Measurements from ENCODE around the gene PCSK9. TPM values are rescaled to one million over a fixed set of nuclear protein-coding genes. Genes with fewer than 3 reads are reported as not detected.
A peak's percentile ranks its signal among the peaks of the same experiment; 100 is the strongest.

Gene PCSK9
- total and polyA plus RNA-seq, 2 of the 13 experiments (the other 11 are each of a cell fraction or from before 2014, with no cell fraction given): 33.3 to 80.5 TPM

DNA sequence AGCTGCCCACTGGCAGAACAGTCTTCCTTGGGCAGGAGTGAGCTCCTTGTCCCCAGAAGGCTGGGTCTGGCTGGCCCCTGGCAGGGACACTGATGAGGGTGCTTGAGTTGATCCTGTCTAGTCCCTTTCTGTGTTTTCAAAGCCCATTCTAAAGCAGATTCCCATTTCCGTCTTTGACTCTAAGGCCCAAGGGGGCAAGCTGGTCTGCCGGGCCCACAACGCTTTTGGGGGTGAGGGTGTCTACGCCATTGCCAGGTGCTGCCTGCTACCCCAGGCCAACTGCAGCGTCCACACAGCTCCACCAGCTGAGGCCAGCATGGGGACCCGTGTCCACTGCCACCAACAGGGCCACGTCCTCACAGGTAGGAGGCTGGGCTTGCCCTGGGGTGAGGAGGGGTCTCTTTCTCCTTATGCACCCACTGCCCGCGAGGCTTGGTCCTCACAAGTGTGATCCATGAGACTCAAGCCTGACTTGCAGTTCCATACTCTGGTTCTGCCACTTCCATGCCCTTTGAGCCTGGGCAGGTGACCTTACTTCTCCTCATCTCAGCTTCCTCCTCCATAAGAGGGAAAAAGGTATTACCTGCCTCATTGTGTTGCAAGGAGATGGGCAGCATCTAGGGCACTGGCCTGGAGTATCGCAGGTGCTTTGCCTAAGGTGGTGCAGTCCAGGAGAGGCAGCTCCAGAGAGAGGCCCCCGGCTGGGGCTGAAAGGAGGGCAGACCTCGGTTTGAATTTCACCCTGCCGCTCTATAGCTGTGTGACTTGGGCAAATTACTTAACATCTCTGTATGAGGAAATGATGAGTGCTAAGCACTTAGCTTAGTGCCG, 20.2 kb downstream of the PCSK9 start (continued):
- TF ChIP-seq GPN1 (CRISPR knock-in tag; IDR thresholded peaks at IDR 0.05; ENCODE audit: borderline replicate concordance) (no peak), FIP1L1 (IDR thresholded peaks at IDR 0.05; ENCODE audit: borderline replicate concordance, insufficient read depth, low read depth, low read length) (no peak), ATF1 (CRISPR knock-in tag; IDR thresholded peaks at IDR 0.05) (no peak), DNMT1 (CRISPR knock-in tag; IDR thresholded peaks at IDR 0.05) (no peak)
- TF ChIP-seq, protein P1, sequence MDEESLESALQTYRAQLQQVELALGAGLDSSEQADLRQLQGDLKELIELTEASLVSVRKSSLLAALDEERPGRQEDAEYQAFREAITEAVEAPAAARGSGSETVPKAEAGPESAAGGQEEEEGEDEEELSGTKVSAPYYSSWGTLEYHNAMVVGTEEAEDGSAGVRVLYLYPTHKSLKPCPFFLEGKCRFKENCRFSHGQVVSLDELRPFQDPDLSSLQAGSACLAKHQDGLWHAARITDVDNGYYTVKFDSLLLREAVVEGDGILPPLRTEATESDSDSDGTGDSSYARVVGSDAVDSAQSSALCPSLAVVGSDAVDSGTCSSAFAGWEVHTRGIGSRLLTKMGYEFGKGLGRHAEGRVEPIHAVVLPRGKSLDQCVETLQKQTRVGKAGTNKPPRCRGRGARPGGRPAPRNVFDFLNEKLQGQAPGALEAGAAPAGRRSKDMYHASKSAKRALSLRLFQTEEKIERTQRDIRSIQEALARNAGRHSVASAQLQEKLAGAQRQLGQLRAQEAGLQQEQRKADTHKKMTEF (CRISPR knock-in tag; IDR thresholded peaks at IDR 0.05): no peak

DNA sequence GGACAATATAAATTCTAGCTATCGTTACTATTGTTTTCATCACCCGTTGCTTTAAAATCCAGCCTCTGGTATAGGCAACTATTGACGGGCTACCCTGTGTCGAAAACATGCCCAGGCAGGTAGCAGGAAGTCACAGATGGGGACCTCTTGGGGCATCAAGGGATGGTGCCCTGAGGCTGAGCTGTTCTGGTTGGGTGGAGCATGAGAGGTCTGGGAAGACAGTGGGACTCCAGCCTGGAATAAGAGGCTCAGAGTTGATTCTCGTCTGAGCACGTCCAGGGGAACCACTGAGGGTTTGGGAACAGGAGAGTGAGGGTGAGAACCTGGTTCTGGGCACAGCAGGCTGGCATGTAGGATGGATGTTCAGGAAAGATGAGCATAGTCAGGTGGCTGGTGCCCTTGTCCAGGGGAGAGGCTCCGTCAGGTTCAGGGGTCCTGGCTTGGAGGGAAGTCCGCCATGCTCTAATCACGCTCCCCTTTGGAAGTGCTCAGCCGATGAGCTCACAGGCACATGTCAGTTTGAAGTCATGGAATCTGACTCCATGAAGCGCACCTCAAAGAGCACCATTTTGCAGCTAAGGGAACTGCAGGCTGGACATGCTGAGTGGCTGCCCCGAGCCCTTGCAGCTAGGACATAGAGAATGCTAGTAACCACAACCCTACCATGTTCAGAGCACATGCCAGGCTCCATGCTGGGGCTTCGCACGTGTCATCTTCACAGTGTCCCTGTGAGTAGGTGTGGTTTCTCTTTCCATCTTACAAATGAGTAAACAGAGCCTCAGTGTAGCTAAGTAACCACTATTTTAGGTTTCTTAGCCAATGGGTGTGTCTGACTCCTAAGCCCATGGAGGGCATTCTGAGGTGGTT, 21.0 kb downstream of the PCSK9 start:
- Histone ChIP-seq H3K4me3 (replicated peaks in 1 of 3; ENCODE audit: insufficient read depth in 1 of 3, low read depth in 2 of 3, low read length in 3 of 3) (no peak overlapping the region), H3K36me3 (replicated peaks in 1 of 2; ENCODE audit: control insufficient read depth in 1 of 2, insufficient read depth in 2 of 2, low read length in 2 of 2) (peaks cover 10 to 70% of the 10 kb centered on the region in 2 experiments; a peak in 4 of 5 replicates), H3K27me3 (ENCODE audit: control insufficient read depth in 1 of 2, insufficient read depth in 2 of 2, low read length in 2 of 2) (no peaks in the 10 kb centered on the region), H3K4me1 (ENCODE audit: insufficient read depth, low read length) (no peaks in the 10 kb centered on the region), H3K9ac (ENCODE audit: insufficient read depth, low read depth, low read length) (no peak overlapping the region), H3K27ac (ENCODE audit: extremely low read length, insufficient read depth, low read length) (no peak overlapping the region), H4K20me1 (ENCODE audit: insufficient read depth, low read length) (peaks cover 3% of the 10 kb centered on the region; the same call in 1 of the 2 replicates), H3K79me2 (ENCODE audit: insufficient read depth, low read length) (no peaks in the 10 kb centered on the region), H2AFZ (ENCODE audit: low read length) (no peak overlapping the region), H3K4me2 (ENCODE audit: low read depth, low read length) (no peak overlapping the region), H3K9me3 (ENCODE audit: low read length) (no peaks in the 10 kb centered on the region)
- FAIRE-seq (no peak), DNase-seq (ENCODE audit: low spot score) (no peak), ATAC-seq (no peak)
- BruUV-seq (replicated peaks): no TSS peak
- intact Hi-C loops (cut with micrococcal nuclease; ENCODE audit: unreplicated experiment) (no loop called here), in situ Hi-C loops (cut with HindIII; ENCODE audit: extremely low pct_ligation_motif_present, low pct_unique_long_range_greater_than_20kb) (no loop called here)
- ChIA-PET CTCF (ENCODE audit: low intra/inter-chr PET ratio, low total read pairs) (no interaction called here), POLR2A (no interaction called here)
- WGBS (ENCODE audit: low lambda C conversion rate): 94% methylated on average over 8 of the region's 14 CpGs
- TF ChIP-seq SNAI1 (CRISPR knock-in tag; IDR thresholded peaks at IDR 0.05; ENCODE audit: borderline replicate concordance) (no peak), SSRP1 (CRISPR knock-in tag; IDR thresholded peaks at IDR 0.05) (no peak), HOXD1 (CRISPR knock-in tag; IDR thresholded peaks at IDR 0.05) (no peak), ZNF839 (CRISPR knock-in tag; IDR thresholded peaks at IDR 0.05; ENCODE audit: borderline replicate concordance) (no peak), GATA4 (IDR thresholded peaks at IDR 0.05; ENCODE audit: borderline replicate concordance, low read depth) (no peak), ZNF251 (CRISPR knock-in tag; IDR thresholded peaks at IDR 0.05) (no peak), HDAC6 (IDR thresholded peaks at IDR 0.05; ENCODE audit: low read depth, low read length) (no peak), POLR2A (IDR thresholded peaks at IDR 0.05; ENCODE audit: insufficient read depth in 1 of 2, low read depth in 2 of 2, low read length in 2 of 2) (0 out of 4 replicates have a peak, but pooled peaks of 1 of the 2 experiments have one; percentile 7)
- TF ChIP-seq, protein P2, sequence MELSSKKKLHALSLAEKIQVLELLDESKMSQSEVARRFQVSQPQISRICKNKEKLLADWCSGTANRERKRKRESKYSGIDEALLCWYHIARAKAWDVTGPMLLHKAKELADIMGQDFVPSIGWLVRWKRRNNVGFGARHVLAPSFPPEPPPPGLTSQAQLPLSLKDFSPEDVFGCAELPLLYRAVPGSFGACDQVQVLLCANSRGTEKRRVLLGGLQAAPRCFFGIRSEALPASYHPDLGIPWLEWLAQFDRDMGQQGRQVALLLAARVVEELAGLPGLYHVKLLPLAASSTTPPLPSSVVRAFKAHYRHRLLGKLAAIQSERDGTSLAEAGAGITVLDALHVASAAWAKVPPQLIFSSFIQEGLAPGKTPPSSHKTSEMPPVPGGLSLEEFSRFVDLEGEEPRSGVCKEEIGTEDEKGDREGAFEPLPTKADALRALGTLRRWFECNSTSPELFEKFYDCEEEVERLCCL (CRISPR knock-in tag; IDR thresholded peaks at IDR 0.05; ENCODE audit: borderline replicate concordance): no peak
